Retinal pigment epithelial cell (primary cell): Measurements from ENCODE around the gene S100A6.
A peak's percentile ranks its signal among the peaks of the same experiment; 100 is the strongest.
"Not testable (repeated sequence)": the region's sequence is repeated elsewhere in the genome, so short reads cannot be mapped to it uniquely, and the experiment has no call there.

Source experiments
- DNase-seq: peaks from one replicate; pipeline ENCODE4 v3.0.0-alpha.2; 2010; ENCODE audit warnings: low read depth
- H3K4me3 ChIP-seq: 2 replicates; pipeline ENCODE4 v1.5.1; 2011; ENCODE audit warnings: mild to moderate bottlenecking, low read length, control low read depth, moderate library complexity
- CTCF ChIP-seq: conservative IDR thresholded peaks from 2 replicates; pipeline ENCODE4 v1.5.1; 2011; ENCODE audit warnings: low read depth, low read length, control low read depth, inconsistent platforms

Gene S100A6

GRCh38 chr1:153568367-153569099 is 32.7 kb upstream of the S100A6 start:
- peak overlapping the region; percentile 24 for H3K4me3 ChIP-seq
- TF ChIP-seq CTCF = peak; percentile 98
- DNase-seq = no peak

- no peak overlapping the region for H3K4me3 ChIP-seq
These were observed 32.0 kb upstream of the S100A6 start for GRCh38 chr1:153567621-153568366.

GRCh38 chr1:153566414-153567371 is 30.9 kb upstream of the S100A6 start:
- peak; percentile 98 for DNase-seq
- no peak for TF ChIP-seq CTCF
- no peak overlapping the region for H3K4me3 ChIP-seq

More at GRCh38 chr1:153567621-153568366, 32.0 kb upstream of the S100A6 start:
- no peak for TF ChIP-seq CTCF
- no peak for DNase-seq

- DNase-seq = peak; percentile 85
- no peak within 1 kb of the TSS for H3K4me3 ChIP-seq
- TF ChIP-seq CTCF = no peak
These were observed 30.0 kb upstream of the S100A6 start, which contains the start of gene S100A2 for GRCh38 chr1:153565529-153566374. TSS of gene S100A2 (minus strand) at chr1:153565844. CDS start at chr1:153563877, 1,967 bp downstream.

GRCh38 chr1:153563991-153564390 is 28.2 kb upstream of the S100A6 start:
- no peak overlapping the region for H3K4me3 ChIP-seq
- no peak for DNase-seq
- TF ChIP-seq CTCF = no peak

- TF ChIP-seq CTCF = no peak
- no peak for DNase-seq
- H3K4me3 ChIP-seq = no peak overlapping the region
These were observed 27.7 kb upstream of the S100A6 start for GRCh38 chr1:153563483-153563901.

- not testable (repeated sequence) for H3K4me3 ChIP-seq, DNase-seq
These were observed 26.2 kb upstream of the S100A6 start for GRCh38 chr1:153562021-153562420.
